Esophagus muscularis mucosa (tissue), 4 donors: ENCODE data around the gene B9D1. TPM values are rescaled to one million over a fixed set of nuclear protein-coding genes. Genes with fewer than 3 reads are reported as not detected.
"Not testable (repeated sequence)": the region's sequence is repeated elsewhere in the genome, so short reads cannot be mapped to it uniquely, and the experiment has no call there.

Source experiments
- DNase-seq: peaks from one replicate; pipeline ENCODE4 v3.0.0-alpha.2; 2017; ENCODE audit errors: extremely low spot score
- H3K27ac ChIP-seq, 4 donors: fragments of 200-600 bp; sonication (generic); replicated peaks in 1 of 4; 1 replicate in 3 of 4; 2 replicates in 1 of 4; pipeline ENCODE4 v1.5.1; 2016 to 2019; ENCODE audit warnings: mild to moderate bottlenecking in 1 of 4
- H3K27me3 ChIP-seq, 4 donors: fragments of 200-600 bp; sonication (generic); one replicate each; pipeline versions ENCODE4 v1.5.1 to v1.6.0; 2016 to 2019
- H3K36me3 ChIP-seq, 4 donors: fragments of 200-600 bp; sonication (generic); one replicate each; pipeline ENCODE4 v1.5.1; 2016 to 2019
- H3K4me1 ChIP-seq, 4 donors: fragments of 200-600 bp; sonication (generic); one replicate each; pipeline ENCODE4 v1.5.1; 2016 to 2019
- H3K4me3 ChIP-seq, 4 donors: fragments of 200-600 bp; sonication (generic); 1 replicate in 2 of 4; 2 replicates in 2 of 4; pipeline ENCODE4 v1.5.1; 2016 to 2019; ENCODE audit warnings: mild to moderate bottlenecking in 4 of 4, moderate library complexity in 1 of 4
- H3K9me3 ChIP-seq, 4 donors: fragments of 200-600 bp; sonication (generic); 1 replicate in 3 of 4; 2 replicates in 1 of 4; pipeline ENCODE4 v1.5.1; 2016 to 2019
- EP300 ChIP-seq: sonication (generic); formaldehyde crosslinking; IDR thresholded peaks from one replicate; pipeline ENCODE4 v1.6.1; 2017; ENCODE audit warnings: antibody characterized with exemption
- POLR2A ChIP-seq: fragments of 450-650 bp; IDR thresholded peaks from one replicate; pipeline ENCODE4 v1.6.1; 2017; ENCODE audit warnings: antibody characterized with exemption, moderate library complexity, mild to moderate bottlenecking, low read depth
- POLR2AphosphoS5 ChIP-seq, 2 donors: sonication (generic); formaldehyde crosslinking; IDR thresholded peaks; one replicate each; pipeline ENCODE4 v1.6.1; 2017; ENCODE audit warnings: antibody characterized with exemption in 2 of 2
- WGBS: methylation state at CpG from one replicate; pipeline ENCODE4 v1.1.5; 2018; 5-methylcytosine and 5-hydroxymethylcytosine counted together
- intact Hi-C: fragments of 100-400 bp; cut with DNase I; formaldehyde crosslinking; loops from one replicate; pipeline ENCODE4 v1.15.1; 2023
- total RNA-seq, 4 donors: library from RNA; depleted of rRNA; stranded (reverse); fragments of >200 nt; gene quantifications; one replicate each; pipeline versions ENCODE4 v1.1.0 to v1.2.1, GENCODE V29; 2016
- TF ChIP-seq, protein P1 (sequence below), 3 experiments: fragments of 200-600 bp in 2 of 3; fragments of 450-650 bp in 1 of 3; sonication (generic) in 2 of 3; IDR thresholded peaks; one replicate each; pipeline ENCODE4 v1.5.1; 2017 to 2019; ENCODE audit warnings: antibody characterized with exemption in 3 of 3, mild to moderate bottlenecking in 2 of 3, moderate library complexity in 1 of 3

B9D1 gene
- total RNA-seq, 4 donors from 2014 or later, result 9.5 to 13.8 (median 9.9) TPM

- H3K4me1 ChIP-seq, result peaks cover 7 to 13% (median 12%) of the 10 kb centered on the region in 4 donors
- H3K36me3 ChIP-seq, result peaks cover 0 to 22% (median 6%) of the 10 kb centered on the region in 4 donors
- TF ChIP-seq POLR2AphosphoS5 (IDR thresholded peaks at IDR 0.05), result no peak
- intact Hi-C loops, result no loop called here
- H3K27me3 ChIP-seq, result no peaks in the 10 kb centered on the region
- no peak overlapping the region for H3K4me3 ChIP-seq
- no peaks in the 10 kb centered on the region for H3K9me3 ChIP-seq
- no peak overlapping the region for H3K27ac ChIP-seq
- DNase-seq, result no peak
- WGBS, result 84% methylated on average over 7 of the region's 7 CpGs
Observed at GRCh38 chr17:19357351-19357750, 5.2 kb downstream of the B9D1 start.

- no peak for TF ChIP-seq POLR2AphosphoS5 (IDR thresholded peaks at IDR 0.05)
Observed at GRCh38 chr17:19354748-19355147, 7.8 kb downstream of the B9D1 start.

GRCh38 chr17:19353401-19353800, 9.1 kb downstream of the B9D1 start:
- H3K4me1 ChIP-seq, H3K4me3 ChIP-seq, intact Hi-C loops, DNase-seq, H3K27ac ChIP-seq, H3K27me3 ChIP-seq, H3K9me3 ChIP-seq: not testable (repeated sequence)
- peaks cover 0 to 17% (median 5%) of the 10 kb centered on the region in 4 donors for H3K36me3 ChIP-seq
- 96% methylated on average over 11 of the region's 11 CpGs for WGBS

More at GRCh38 chr17:19354748-19355147, 7.8 kb downstream of the B9D1 start:
- no peak for DNase-seq
- Histone ChIP-seq H3K4me3 (no peak overlapping the region), H3K4me1 (no peaks in the 10 kb centered on the region), H3K27me3 (no peaks in the 10 kb centered on the region), H3K36me3 (peaks cover 0 to 19% (median 6%) of the 10 kb centered on the region in 4 donors), H3K27ac (no peak overlapping the region), H3K9me3 (no peaks in the 10 kb centered on the region)
- 94% methylated on average over 6 of the region's 6 CpGs for WGBS
- intact Hi-C loops, result no loop called here

GRCh38 chr17:19348806-19349205, 13.7 kb downstream of the B9D1 start:
- Histone ChIP-seq H3K27me3 (no peaks in the 10 kb centered on the region), H3K27ac (no peak overlapping the region), H3K4me1 (peaks cover 29 to 41% (median 36%) of the 10 kb centered on the region in 4 donors), H3K4me3 (no peak overlapping the region), H3K9me3 (no peaks in the 10 kb centered on the region), H3K36me3 (no peaks in the 10 kb centered on the region)
- TF ChIP-seq, protein P1, sequence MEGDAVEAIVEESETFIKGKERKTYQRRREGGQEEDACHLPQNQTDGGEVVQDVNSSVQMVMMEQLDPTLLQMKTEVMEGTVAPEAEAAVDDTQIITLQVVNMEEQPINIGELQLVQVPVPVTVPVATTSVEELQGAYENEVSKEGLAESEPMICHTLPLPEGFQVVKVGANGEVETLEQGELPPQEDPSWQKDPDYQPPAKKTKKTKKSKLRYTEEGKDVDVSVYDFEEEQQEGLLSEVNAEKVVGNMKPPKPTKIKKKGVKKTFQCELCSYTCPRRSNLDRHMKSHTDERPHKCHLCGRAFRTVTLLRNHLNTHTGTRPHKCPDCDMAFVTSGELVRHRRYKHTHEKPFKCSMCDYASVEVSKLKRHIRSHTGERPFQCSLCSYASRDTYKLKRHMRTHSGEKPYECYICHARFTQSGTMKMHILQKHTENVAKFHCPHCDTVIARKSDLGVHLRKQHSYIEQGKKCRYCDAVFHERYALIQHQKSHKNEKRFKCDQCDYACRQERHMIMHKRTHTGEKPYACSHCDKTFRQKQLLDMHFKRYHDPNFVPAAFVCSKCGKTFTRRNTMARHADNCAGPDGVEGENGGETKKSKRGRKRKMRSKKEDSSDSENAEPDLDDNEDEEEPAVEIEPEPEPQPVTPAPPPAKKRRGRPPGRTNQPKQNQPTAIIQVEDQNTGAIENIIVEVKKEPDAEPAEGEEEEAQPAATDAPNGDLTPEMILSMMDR (IDR thresholded peaks at IDR 0.05), result no peak
- TF ChIP-seq EP300, result no peak
- TF ChIP-seq POLR2A, result no peak
- TF ChIP-seq POLR2AphosphoS5 (IDR thresholded peaks at IDR 0.05), result no peak
- intact Hi-C loops, result no loop called here
- 97% methylated on average over 9 of the region's 9 CpGs for WGBS
- no peak for DNase-seq

DNA sequence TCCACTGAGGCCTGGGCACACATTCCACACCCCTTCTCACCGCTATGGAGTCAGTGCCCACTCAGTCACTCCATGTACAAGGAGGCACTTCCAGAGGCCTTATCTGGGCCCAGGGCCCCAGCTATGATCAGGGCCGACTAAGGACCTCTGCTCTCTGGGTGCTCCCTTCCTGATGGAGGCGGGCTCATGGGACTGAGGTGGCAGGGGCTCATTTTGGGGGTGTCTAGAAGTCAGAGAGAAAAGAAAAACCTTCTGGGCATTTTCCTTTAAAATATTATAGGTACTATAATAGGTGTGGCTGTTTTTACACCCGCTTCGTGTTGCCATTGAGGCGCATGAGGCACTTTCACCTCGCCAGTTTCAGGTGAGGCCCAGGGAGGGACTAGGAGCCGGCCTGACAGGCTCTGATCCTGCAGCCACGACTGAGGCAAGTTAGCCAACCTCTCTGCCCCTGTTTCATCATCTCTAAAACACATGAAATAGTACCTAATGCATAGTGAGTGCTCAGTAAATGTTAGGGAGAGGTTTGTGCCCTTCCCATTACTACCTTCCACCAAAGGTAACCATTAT, 14.4 kb downstream of the B9D1 start:
- Histone ChIP-seq H3K9me3 (no peaks in the 10 kb centered on the region), H3K4me3 (no peak overlapping the region), H3K36me3 (no peaks in the 10 kb centered on the region), H3K4me1 (peaks cover 29 to 41% (median 38%) of the 10 kb centered on the region in 4 donors), H3K27me3 (no peaks in the 10 kb centered on the region), H3K27ac (peak overlapping the region in 2 of 4 donors; percentile 74 to 81)
- intact Hi-C loops, result no loop called here
- 94% methylated on average over 9 of the region's 9 CpGs for WGBS
- TF ChIP-seq, protein P1 (IDR thresholded peaks at IDR 0.05), result no peak
- TF ChIP-seq EP300, result no peak
- TF ChIP-seq POLR2AphosphoS5 (IDR thresholded peaks at IDR 0.05), result no peak
- TF ChIP-seq POLR2A, result no peak
- DNase-seq, result no peak

- Histone ChIP-seq H3K27ac (peak overlapping the region; percentile 74 to 84 (median 81)), H3K4me1 (peaks cover 30 to 45% (median 40%) of the 10 kb centered on the region in 4 donors), H3K27me3 (no peaks in the 10 kb centered on the region), H3K9me3 (no peaks in the 10 kb centered on the region), H3K36me3 (no peaks in the 10 kb centered on the region), H3K4me3 (no peak overlapping the region)
- no peak for TF ChIP-seq EP300
- no peak for TF ChIP-seq POLR2A
- TF ChIP-seq, protein P1 (IDR thresholded peaks at IDR 0.05), result no peak
- TF ChIP-seq POLR2AphosphoS5 (IDR thresholded peaks at IDR 0.05), result no peak
- 93% methylated on average over 10 of the region's 13 CpGs for WGBS
- intact Hi-C loops, result no loop called here
- no peak for DNase-seq
Observed at GRCh38 chr17:19347323-19348080, 15.0 kb downstream of the B9D1 start.
